Naive thymus-derived CD8-positive, alpha-beta T cell (primary cell): ENCODE measurements around the gene ANAPC15. TPM values are rescaled to one million over a fixed set of nuclear protein-coding genes. Genes with fewer than 3 reads are reported as not detected.
"Not testable (repeated sequence)": the region's sequence is repeated elsewhere in the genome, so short reads cannot be mapped to it uniquely, and the experiment has no call there.

ENCODE experiments used
- ATAC-seq, 2 donors: fragments of 150-1000 bp; cut with Tn5 transposase in 1 of 2; sonication (Bioruptor Pico), chemical (Tn5 transposase) in 1 of 2; 1 replicate in 1 of 2; 2 replicates in 1 of 2; pipeline ENCODE4 v1.10.0; 2021; ENCODE audit warnings: mild to moderate bottlenecking in 2 of 2, moderate library complexity in 2 of 2
- POLR2A ChIA-PET: fragments of 350-600 bp; sonication (Branson Sonifier 250); formaldehyde crosslinking; loops from one replicate; lab custom pipeline; 2021; ENCODE audit warnings: antibody characterized with exemption; lab: Charles Lee
- DNase-seq, 10 donors: peaks; one replicate each; pipeline versions ENCODE4 v3.0.0 to v3.0.0-alpha.2; 2020 to 2022
- H3K27ac Mint-ChIP-seq, 10 donors: one replicate each; pipeline ENCODE4 v1.8.0; 2020 to 2022; ENCODE audit warnings: mild to moderate bottlenecking in 10 of 10, mixed read lengths in 10 of 10, moderate library complexity in 4 of 10, inconsistent platforms in 1 of 10
- H3K27me3 Mint-ChIP-seq, 5 donors: one replicate each; pipeline ENCODE4 v1.8.0; 2021 to 2022; ENCODE audit warnings: mixed read lengths in 5 of 5
- H3K36me3 Mint-ChIP-seq, 3 donors: one replicate each; pipeline ENCODE4 v1.8.0; 2020 to 2022; ENCODE audit warnings: mixed read lengths in 3 of 3, mild to moderate bottlenecking in 2 of 3, inconsistent platforms in 1 of 3
- H3K4me1 Mint-ChIP-seq, 4 donors: one replicate each; pipeline ENCODE4 v1.8.0; 2021 to 2022; ENCODE audit warnings: mixed read lengths in 4 of 4
- H3K4me3 Mint-ChIP-seq, 10 donors: one replicate each; pipeline ENCODE4 v1.8.0; 2020 to 2022; ENCODE audit warnings: mild to moderate bottlenecking in 10 of 10, mixed read lengths in 10 of 10, moderate library complexity in 6 of 10, inconsistent platforms in 1 of 10
- H3K9me3 Mint-ChIP-seq, 9 donors: one replicate each; pipeline ENCODE4 v1.8.0; 2020 to 2022; ENCODE audit warnings: mixed read lengths in 9 of 9, mild to moderate bottlenecking in 3 of 9, inconsistent platforms in 1 of 9, moderate library complexity in 1 of 9
- polyA plus RNA-seq, 3 donors: library from polyadenylated mRNA; unstranded; fragments of 300-500 nt; fragmentation: Illumina TruSeq; gene quantifications; one replicate each; pipeline ENCODE4 v1.2.3, GENCODE V29; 2021
- total RNA-seq, 8 experiments: library from RNA in 2 of 8; stranded (reverse) in 2 of 8; gene quantifications; one replicate each; pipeline ENCODE4 v1.2.3 and lab custom pipeline; 2021 to 2026

The ANAPC15 gene
- 10 to 100 TPM; 52.9 to 62.1 TPM for total RNA-seq
- polyA plus RNA-seq: 100 to 1,000 TPM in 1 of 3 donors, 10 to 100 TPM in 2; 81.7 to 102 (median 90.1) TPM
- 22.3 to 34.4 (median 30.7) reads per million in 6 experiments for total RNA-seq (lab: John Stamatoyannopoulos, UW)

GRCh38 chr11:72112143-72112977 lies at the start of gene ANAPC15:
ANAPC15 (minus strand) TSS chr11:72112695; CDS start chr11:72111276, 1,419 bp downstream.
- H3K27ac Mint-ChIP-seq: peak within 1 kb of the TSS; percentile 95 to 99 (median 98)
- ATAC-seq: peak; percentile 88 to 90

DNA sequence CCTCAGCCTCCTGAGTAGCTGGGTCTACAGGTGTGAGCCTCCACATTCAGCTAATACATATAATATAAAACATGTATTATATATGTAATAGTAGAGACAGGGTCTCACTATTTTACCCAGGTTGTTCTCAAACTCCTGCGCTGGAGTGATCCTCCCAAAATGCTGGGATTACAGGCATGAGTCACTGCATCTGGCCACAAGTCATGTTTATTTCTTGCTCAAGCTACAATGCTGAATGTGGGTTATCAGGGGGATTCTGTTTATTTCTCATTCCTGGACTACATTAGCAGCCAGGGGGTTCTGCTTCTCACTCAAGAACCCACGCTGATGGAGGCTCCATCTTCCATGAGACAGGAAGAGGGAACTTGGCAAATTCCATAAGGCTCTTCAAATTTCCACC lies 47.8 kb upstream of the ANAPC15 start:
- peaks cover 6 to 27% (median 14%) of the 10 kb centered on the region in 5 donors for H3K27me3 Mint-ChIP-seq
- DNase-seq: no peak
- no peak overlapping the region for H3K4me3 Mint-ChIP-seq
- no peaks in the 10 kb centered on the region for H3K9me3 Mint-ChIP-seq
- ATAC-seq: no peak
- POLR2A ChIA-PET: no interaction called here
- H3K4me1 Mint-ChIP-seq: no peaks in the 10 kb centered on the region
- H3K27ac Mint-ChIP-seq: no peak overlapping the region
- no peaks in the 10 kb centered on the region for H3K36me3 Mint-ChIP-seq

More at GRCh38 chr11:72112143-72112977, at the start of gene ANAPC15:
- peaks cover 22 to 28% (median 25%) of the 10 kb centered on the region in 4 donors for H3K4me1 Mint-ChIP-seq
- DNase-seq: peak; percentile 79 to 100 (median 99)
- POLR2A ChIA-PET: interaction anchor here (0.6 to 3.6 kb wide), 16 partner anchors 9 to 319 kb away, joined by 3 to 78 read pairs (median 6); partner anchors contain the start of genes INPPL1, LAMTOR1, NUMA1 and RNF121
- peak within 1 kb of the TSS; percentile 87 to 100 (median 96) for H3K4me3 Mint-ChIP-seq
- H3K9me3 Mint-ChIP-seq: peaks cover 0 to 5% (median 0%) of the 10 kb centered on the region in 9 donors
- peaks cover 8 to 24% (median 18%) of the 10 kb centered on the region in 3 donors for H3K36me3 Mint-ChIP-seq
- H3K27me3 Mint-ChIP-seq: peaks cover 0 to 7% (median 4%) of the 10 kb centered on the region in 5 donors

DNA sequence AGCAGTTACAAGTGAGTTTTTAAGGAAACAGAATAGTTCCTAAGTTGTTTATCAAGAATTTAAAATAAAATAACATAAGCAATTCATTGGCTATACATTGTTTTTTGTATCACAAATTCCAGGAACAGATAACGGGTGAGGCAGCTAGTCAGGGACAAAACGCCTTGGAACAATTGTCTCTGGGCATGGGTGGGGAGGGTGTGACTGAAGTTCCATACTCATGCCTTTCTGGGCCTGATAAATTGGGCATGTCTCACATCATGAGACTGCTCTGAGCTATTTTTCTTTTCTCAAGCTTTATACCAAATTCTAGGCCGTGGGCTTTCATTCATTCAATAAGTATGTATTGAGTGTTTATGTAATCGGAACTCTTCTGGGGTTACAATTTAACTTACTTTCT lies 44.6 kb upstream of the ANAPC15 start:
- H3K36me3 Mint-ChIP-seq: no peaks in the 10 kb centered on the region
- no peak for ATAC-seq
- DNase-seq: no peak
- POLR2A ChIA-PET: interaction anchor here (1.0 kb wide), 1 partner anchor 13 kb away, joined by 5 read pairs; no protein-coding TSS in a partner anchor
- H3K4me3 Mint-ChIP-seq: no peak overlapping the region
- H3K4me1 Mint-ChIP-seq: no peaks in the 10 kb centered on the region
- no peaks in the 10 kb centered on the region for H3K9me3 Mint-ChIP-seq
- peaks cover 5 to 36% (median 15%) of the 10 kb centered on the region in 5 donors for H3K27me3 Mint-ChIP-seq
- H3K27ac Mint-ChIP-seq: no peak overlapping the region

- no peaks in the 10 kb centered on the region for H3K4me1 Mint-ChIP-seq
- H3K36me3 Mint-ChIP-seq: no peaks in the 10 kb centered on the region
- no peak overlapping the region for H3K27ac Mint-ChIP-seq
- no peak overlapping the region for H3K4me3 Mint-ChIP-seq
- peaks cover 2 to 27% (median 11%) of the 10 kb centered on the region in 5 donors for H3K27me3 Mint-ChIP-seq
- no peaks in the 10 kb centered on the region for H3K9me3 Mint-ChIP-seq
- POLR2A ChIA-PET: no interaction called here
- ATAC-seq (no peak), DNase-seq (no peak)
Observed at GRCh38 chr11:72155751-72156150, 43.3 kb upstream of the ANAPC15 start.

DNA sequence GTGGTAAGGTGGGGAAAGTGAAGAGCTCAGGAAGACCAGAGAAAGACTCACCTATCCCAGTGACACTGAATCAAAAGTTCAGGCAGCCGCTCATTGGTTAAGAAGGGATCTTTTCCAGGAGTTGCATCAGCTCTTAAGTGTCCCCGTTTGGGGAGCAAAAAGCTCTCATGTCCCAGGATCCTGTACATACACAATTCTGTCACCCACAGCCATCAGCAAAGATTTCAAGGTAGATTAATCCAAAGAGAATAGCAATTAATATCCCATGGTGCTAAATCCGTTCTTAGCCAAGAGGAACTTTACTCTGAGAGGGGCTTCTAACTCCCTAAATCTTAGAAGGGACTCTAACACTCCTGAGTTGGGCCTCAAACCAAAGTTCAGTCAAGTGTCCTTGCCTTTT lies 42.3 kb upstream of the ANAPC15 start:
- ATAC-seq (no peak), DNase-seq (no peak)
- Mint-ChIP-seq H3K9me3 (no peaks in the 10 kb centered on the region), H3K36me3 (no peaks in the 10 kb centered on the region), H3K27me3 (peaks cover 2 to 24% (median 6%) of the 10 kb centered on the region in 5 donors), H3K27ac (peak overlapping the region in 1 of 10 donors; percentile 28), H3K4me1 (no peaks in the 10 kb centered on the region), H3K4me3 (no peak overlapping the region)
- POLR2A ChIA-PET: no interaction called here

DNA sequence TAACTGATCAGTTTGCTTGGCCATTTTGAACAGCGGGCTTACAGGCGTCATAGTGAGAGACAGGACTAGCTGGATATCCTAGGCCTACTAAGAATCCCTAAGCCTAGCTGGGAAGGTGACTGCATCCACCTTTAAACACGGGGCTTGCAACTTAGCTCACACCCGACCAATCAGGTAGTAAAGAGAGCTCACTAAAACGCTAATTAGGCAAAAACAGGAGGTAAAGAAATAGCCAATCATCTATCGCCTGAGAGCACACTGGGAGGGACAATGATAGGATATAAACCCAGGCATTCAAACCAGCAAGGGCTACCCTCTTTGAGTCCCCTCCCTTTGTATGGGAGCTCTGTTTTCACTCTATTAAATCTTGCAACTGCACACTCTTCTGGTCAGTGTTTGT lies 41.4 kb upstream of the ANAPC15 start:
- H3K27ac Mint-ChIP-seq, DNase-seq, H3K36me3 Mint-ChIP-seq, H3K9me3 Mint-ChIP-seq, ATAC-seq, H3K4me3 Mint-ChIP-seq, POLR2A ChIA-PET, H3K4me1 Mint-ChIP-seq: not testable (repeated sequence)
- peaks cover 0 to 14% (median 3%) of the 10 kb centered on the region in 5 donors for H3K27me3 Mint-ChIP-seq

- H3K4me3 Mint-ChIP-seq: no peak overlapping the region
- ATAC-seq: no peak
- H3K27ac Mint-ChIP-seq: no peak overlapping the region
- no peaks in the 10 kb centered on the region for H3K4me1 Mint-ChIP-seq
- DNase-seq: no peak
- POLR2A ChIA-PET: no interaction called here
- H3K27me3 Mint-ChIP-seq: peaks cover 0 to 9% (median 3%) of the 10 kb centered on the region in 5 donors
- no peaks in the 10 kb centered on the region for H3K36me3 Mint-ChIP-seq
- no peaks in the 10 kb centered on the region for H3K9me3 Mint-ChIP-seq
Observed at GRCh38 chr11:72150882-72151281, 38.4 kb upstream of the ANAPC15 start.

- Mint-ChIP-seq H3K4me3 (no peak overlapping the region), H3K27me3 (peaks cover 0 to 6% (median 2%) of the 10 kb centered on the region in 5 donors), H3K36me3 (no peaks in the 10 kb centered on the region), H3K27ac (peak overlapping the region in 1 of 10 donors; percentile 43), H3K9me3 (no peaks in the 10 kb centered on the region), H3K4me1 (peaks cover 0 to 4% (median 2%) of the 10 kb centered on the region in 4 donors)
- DNase-seq: no peak
- POLR2A ChIA-PET: no interaction called here
- ATAC-seq: no peak
Observed at GRCh38 chr11:72146625-72147024, 34.1 kb upstream of the ANAPC15 start.

DNA sequence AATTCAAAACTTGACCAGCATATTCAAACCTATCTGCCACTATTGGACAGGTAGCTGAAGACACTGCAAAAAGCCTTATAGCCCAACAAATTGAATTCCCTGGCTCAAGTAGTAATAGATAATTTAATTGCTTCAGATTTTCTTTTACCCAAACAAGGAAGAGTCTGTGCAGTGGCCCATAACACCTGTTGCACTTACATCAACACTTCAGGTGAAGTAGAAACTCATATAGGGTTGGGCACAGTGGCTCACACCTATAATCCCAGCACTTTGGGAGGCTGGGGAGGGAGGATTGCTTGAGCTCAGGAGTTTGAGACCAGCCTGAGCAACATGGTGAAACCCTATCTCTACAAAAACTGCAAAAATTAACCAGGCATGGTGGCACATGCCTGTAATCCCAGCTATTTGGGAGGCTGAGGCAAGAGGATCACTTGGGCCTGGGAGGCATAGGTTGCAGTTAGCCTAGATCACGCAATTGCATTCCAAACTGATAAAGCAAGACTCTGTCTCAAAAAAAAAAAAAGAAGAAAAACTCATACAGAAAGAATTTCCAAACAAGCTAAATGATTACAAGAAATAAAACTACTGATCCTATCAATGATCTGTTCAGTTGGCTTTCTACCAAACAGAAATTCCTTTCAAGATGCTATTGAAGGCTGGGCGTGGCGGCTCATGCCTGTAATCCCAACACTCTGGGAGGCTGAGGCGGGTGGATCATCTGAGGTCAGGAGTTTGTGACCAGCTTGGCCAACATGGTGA lies 32.5 kb upstream of the ANAPC15 start:
- H3K27ac Mint-ChIP-seq: no peak overlapping the region
- peaks cover 0 to 14% (median 6%) of the 10 kb centered on the region in 5 donors for H3K27me3 Mint-ChIP-seq
- POLR2A ChIA-PET: interaction anchor here (0.6 to 1.1 kb wide), 4 partner anchors 12 to 286 kb away, joined by 3 to 5 read pairs (median 4); no protein-coding TSS in a partner anchor
- H3K9me3 Mint-ChIP-seq: no peaks in the 10 kb centered on the region
- DNase-seq (no peak), ATAC-seq (no peak)
- H3K4me1 Mint-ChIP-seq: peaks cover 0 to 4% (median 2%) of the 10 kb centered on the region in 4 donors
- H3K36me3 Mint-ChIP-seq: no peaks in the 10 kb centered on the region
- no peak overlapping the region for H3K4me3 Mint-ChIP-seq

- POLR2A ChIA-PET, H3K36me3 Mint-ChIP-seq, H3K9me3 Mint-ChIP-seq, ATAC-seq, H3K4me3 Mint-ChIP-seq, H3K27ac Mint-ChIP-seq, H3K4me1 Mint-ChIP-seq, DNase-seq: not testable (repeated sequence)
- peaks cover 2 to 14% (median 6%) of the 10 kb centered on the region in 5 donors for H3K27me3 Mint-ChIP-seq
Observed at GRCh38 chr11:72142543-72142942, 30.0 kb upstream of the ANAPC15 start.

DNA sequence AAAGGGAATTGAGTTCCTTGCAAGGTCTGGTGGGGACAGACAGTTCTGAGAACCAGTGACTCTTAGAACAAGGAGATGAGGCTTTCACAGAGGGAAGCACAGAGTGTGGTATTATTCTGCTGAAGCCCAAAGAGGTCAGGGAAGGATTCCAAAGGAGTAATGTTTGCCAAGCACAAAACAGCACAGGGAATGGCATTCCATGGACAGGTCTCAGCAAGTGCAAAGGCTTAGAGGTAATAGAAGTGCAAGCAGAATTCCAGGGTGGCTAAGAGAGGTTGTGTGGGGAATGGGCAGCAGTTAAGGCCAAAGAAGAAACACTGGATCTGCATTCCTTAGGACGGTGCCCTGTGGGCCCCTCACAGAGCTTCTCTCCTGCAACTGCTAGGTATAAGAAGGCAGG lies 29.6 kb upstream of the ANAPC15 start:
- H3K4me1 Mint-ChIP-seq, POLR2A ChIA-PET, DNase-seq, H3K4me3 Mint-ChIP-seq, H3K27ac Mint-ChIP-seq, H3K36me3 Mint-ChIP-seq, H3K9me3 Mint-ChIP-seq, ATAC-seq: not testable (repeated sequence)
- H3K27me3 Mint-ChIP-seq: peaks cover 2 to 14% (median 6%) of the 10 kb centered on the region in 5 donors

GRCh38 chr11:72141066-72141465 lies 28.6 kb upstream of the ANAPC15 start:
- no peak overlapping the region for H3K4me3 Mint-ChIP-seq
- ATAC-seq (no peak), DNase-seq (no peak)
- H3K27ac Mint-ChIP-seq: no peak overlapping the region
- POLR2A ChIA-PET: no interaction called here
- H3K27me3 Mint-ChIP-seq: peaks cover 2 to 14% (median 6%) of the 10 kb centered on the region in 5 donors
- H3K4me1 Mint-ChIP-seq: peaks cover 0 to 4% (median 2%) of the 10 kb centered on the region in 4 donors
- no peaks in the 10 kb centered on the region for H3K36me3 Mint-ChIP-seq
- no peaks in the 10 kb centered on the region for H3K9me3 Mint-ChIP-seq
